ENCODE data around the gene PTK7.
"Not testable (repeated sequence)": the region's sequence is repeated elsewhere in the genome, so short reads cannot be mapped to it uniquely, and the experiment has no call there.

PTK7 gene

DNA sequence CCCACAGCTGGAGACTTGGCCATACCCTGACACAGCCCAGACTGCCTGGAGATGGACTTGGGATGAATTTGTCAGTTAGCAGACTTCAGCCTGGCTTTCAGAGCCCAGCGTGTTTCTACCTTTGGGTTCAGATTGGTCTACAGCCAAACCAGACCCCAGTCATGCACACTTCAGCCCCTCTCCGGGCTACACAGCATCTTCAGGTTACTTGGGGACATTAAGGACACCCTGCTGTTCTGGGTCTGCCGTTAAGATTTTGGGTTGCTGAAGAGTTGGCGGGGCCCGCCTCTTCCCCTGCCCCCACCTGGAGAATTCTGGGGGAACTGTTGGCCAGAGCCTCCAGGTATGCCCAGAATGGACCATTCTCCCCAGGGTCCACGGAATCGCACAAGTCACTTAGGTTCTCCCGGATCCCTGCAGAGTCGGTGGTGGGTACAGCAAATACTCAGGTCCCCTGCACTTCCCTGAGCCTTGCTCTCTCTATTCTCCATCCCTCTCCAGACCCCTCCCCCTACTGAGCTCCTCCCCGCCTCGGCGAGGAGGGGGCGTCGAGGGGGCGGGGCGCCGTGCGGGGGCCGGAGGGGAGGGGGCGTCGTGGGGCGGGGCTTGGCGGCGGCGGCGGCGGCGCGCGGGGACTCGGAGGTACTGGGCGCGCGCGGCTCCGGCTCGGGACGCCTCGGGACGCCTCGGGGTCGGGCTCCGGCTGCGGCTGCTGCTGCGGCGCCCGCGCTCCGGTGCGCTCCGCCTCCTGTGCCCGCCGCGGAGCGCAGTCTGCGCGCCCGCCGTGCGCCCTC is at the start of gene PTK7:
Gene PTK7, plus strand, starts transcription at position 645 of the 794 bp plus-strand sequence. CDS start 175 bp downstream, outside the sequence.
- no peak for DNase-seq (ENCODE audit: low read depth)

GRCh38 chr6:43026365-43026764 is 49.7 kb upstream of the PTK7 start:
- DNase-seq (ENCODE audit: low read depth), result no peak

DNA sequence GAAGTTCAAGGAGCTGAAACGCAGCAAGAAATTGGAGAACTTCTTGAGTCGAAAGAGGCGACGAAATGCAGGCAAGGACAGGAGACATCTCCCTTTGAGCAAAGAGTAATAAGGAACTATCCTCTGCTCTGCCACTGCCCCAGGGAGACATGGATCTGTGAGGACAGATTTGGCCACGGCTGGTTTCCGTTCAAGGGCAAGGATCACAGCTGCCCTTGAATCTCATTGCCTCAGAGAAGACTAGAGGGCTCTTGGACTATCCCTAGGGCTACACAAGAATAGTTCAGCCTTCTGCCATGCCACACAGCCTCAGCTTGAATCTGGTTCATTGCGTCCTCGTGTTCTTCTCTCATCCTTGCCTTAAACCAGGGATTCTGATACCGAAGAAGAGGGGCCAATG is 47.0 kb upstream of the PTK7 start:
- no peak for DNase-seq (ENCODE audit: low read depth)

GRCh38 chr6:43032326-43032725 is 43.8 kb upstream of the PTK7 start:
- DNase-seq (ENCODE audit: low read depth), result no peak

- no peak for DNase-seq (ENCODE audit: low read depth)
Measured at GRCh38 chr6:43033496-43034189, 42.5 kb upstream of the PTK7 start.

DNA sequence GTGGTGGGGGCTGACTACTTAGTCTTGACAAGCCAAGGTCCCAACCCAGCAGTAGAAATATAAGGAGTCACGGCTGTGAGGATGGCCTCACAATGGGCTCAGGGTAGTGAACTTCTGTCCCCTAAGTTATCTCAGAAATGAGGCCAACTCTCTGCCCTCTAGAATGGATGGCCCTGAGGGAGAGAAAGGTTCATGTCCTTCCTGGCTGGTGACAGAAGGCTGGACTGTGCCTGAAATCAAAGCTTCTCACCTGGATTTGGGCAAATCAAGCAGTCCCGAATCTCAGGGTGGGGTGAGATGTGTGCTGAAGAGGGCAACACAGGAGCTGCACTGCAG is 42.0 kb upstream of the PTK7 start:
- no peak for DNase-seq (ENCODE audit: low read depth)

DNA sequence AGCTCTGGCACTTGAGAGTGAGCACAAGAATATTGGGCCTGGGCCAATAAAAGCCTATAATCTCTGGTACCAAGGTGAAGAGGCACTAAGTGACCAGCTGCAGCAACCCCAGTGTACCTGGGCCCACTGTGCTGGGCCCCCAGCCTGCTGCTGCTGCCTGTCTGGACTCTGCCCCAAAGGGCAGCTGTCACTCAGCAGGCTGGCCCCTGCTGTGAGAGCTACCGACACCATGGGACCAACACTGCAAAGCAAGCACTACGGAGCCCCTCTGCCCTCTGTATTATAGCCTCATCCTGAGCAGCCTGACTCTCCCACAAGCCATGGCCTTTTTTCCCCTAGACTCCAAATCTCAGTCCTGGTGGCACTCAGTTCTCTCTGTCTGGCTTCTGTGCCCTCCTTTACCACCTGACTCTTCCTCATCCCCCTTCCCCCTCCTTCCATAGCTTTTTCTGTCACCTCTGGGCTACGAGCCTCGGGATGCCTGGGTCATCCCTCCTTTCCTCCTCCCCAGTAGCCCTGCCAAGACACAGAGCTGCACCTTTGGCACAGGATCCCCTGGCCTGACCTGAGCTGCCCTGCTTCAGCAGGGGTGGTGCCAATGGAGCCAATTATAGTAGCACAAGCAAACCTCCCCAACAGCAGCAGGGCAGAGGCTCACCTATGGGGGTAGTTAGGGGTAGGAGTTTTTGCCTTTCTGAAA is 40.5 kb upstream of the PTK7 start:
- no peak for DNase-seq (ENCODE audit: low read depth)

GRCh38 chr6:43036712-43037111 is 39.4 kb upstream of the PTK7 start:
- no peak for DNase-seq (ENCODE audit: low read depth)

- no peak for DNase-seq (ENCODE audit: low read depth)
Measured at GRCh38 chr6:43037197-43037596, 38.9 kb upstream of the PTK7 start.

- no peak for DNase-seq (ENCODE audit: low read depth)
Measured at GRCh38 chr6:43037706-43038105, 38.4 kb upstream of the PTK7 start.

- no peak for DNase-seq (ENCODE audit: low read depth)
Measured at GRCh38 chr6:43038727-43039126, 37.4 kb upstream of the PTK7 start.

DNA sequence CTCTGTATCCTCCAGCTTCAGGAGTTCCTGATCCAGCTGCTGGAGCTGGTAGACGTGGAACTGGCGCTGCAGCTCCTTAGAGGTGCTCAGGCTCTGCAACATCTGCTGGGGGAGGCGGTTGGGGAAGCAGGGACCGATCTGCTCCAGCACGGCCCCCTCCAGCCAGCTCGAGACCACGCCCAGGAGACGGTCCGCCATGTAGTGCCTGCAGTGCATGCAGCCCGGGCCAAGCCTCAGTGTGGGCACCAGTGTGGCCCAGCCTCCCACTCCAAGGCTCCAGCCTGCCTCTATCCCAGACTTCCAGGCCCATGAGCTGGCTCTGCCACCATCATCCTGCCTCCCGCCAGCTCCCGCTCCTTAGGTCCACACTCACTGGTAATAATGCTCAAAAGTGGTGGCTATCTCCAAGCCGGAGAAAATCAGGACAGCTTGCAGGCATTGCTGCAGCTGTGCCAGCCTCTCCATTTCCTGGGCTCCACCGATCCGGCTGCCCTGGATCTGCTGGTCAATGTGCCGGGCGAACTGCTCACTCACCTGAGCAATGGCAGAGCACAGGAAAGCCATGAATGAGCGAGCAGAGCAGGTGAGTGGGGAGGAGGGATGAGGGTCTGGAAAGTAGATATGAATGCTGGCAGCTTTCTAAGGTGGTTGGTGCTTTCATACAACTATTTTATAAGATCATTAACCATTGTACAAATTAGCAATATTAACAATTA is 35.4 kb upstream of the PTK7 start:
- DNase-seq (ENCODE audit: low read depth), result no peak

DNA sequence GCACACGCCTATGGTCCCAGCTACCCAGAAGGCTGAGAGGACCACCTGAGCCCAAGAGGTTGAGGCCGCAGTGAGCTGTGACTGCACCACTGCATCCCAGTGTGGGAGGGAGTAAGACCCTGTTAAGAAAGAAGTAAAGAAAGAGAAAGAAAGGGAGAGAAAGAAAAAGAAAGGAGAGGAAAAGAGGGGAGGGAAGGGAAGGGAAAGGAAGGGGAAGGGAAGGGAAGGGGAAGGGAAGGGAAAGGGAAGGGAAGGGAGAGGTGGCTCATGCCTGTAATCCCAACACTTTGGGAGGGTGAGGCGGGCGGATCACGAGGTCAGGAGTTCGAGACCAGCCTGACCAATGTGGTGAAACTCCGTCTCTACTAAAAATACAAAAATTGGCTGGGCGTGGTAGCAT is 34.6 kb upstream of the PTK7 start:
- DNase-seq (ENCODE audit: low read depth), result not testable (repeated sequence)

DNA sequence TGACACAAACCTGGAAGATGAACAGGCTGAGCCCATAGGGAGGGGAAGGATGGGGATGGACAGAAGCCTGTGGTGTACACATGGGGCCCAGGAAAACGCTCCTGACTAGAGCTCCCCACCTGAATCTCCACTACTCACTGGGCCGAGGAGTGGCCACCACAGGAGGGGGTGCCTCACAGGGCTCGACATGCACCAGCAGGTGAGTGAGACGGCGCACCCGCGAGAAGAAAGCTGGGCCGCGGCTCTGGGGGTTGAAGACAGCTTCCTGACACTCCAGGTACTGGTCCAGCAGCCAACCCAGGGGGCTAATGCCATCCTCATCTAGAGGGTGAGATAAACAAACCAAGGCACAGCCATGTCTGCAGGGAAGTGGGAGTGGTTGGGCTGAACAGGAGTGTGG is 32.8 kb upstream of the PTK7 start:
- DNase-seq (ENCODE audit: low read depth), result no peak

DNA sequence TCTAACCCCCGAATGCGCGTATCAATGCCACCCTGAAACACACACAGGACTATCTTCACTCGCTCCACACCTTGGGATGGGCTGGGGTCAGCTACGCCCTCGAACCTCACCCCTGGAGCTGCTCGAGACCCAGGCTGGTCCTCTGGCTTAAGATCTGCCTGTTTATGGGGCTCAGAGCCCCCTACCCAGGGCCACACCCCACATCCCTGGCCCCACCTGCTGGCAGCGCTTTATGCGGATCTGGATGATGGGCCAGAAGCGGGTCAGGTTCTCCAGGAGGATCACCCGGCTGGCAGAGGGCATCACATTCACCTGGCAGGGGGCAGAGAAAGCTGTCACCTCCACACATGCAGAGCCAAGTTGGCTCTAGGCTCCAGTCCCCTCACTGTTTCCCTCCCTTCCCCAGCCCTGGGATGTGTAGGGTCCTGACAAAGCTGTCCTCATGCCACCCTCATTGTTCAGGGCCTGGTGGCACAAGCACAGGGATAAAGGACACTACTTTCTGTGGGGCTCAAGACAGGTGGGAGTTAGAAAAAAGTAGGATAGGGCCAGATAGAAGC is 30.7 kb upstream of the PTK7 start:
- DNase-seq (ENCODE audit: low read depth), result no peak

GRCh38 chr6:43047998-43048397 is 28.1 kb upstream of the PTK7 start:
- no peak for DNase-seq (ENCODE audit: low read depth)

DNA sequence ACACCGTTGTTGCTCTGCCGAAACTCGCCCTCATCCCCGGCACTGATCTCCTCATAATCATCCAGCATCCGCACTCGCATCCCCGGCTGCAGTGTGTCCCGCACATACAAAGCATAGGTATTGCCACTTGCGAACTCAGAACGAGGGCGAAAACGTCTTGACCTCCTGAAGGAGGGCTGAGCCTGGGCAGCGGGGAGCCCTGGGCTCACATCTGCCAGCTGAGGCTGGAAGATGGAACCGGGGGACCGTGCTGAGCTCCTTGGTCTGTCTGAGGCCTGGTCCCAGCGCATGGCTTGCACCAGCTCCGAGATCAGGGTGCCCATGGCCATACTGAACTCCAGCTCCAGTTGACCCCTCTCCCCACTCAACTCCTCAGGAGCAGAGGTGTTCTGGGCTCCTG is 25.1 kb upstream of the PTK7 start:
- DNase-seq (ENCODE audit: low read depth), result no peak

- DNase-seq (ENCODE audit: low read depth), result no peak
Measured at GRCh38 chr6:43052225-43052841, 23.8 kb upstream of the PTK7 start.

DNA sequence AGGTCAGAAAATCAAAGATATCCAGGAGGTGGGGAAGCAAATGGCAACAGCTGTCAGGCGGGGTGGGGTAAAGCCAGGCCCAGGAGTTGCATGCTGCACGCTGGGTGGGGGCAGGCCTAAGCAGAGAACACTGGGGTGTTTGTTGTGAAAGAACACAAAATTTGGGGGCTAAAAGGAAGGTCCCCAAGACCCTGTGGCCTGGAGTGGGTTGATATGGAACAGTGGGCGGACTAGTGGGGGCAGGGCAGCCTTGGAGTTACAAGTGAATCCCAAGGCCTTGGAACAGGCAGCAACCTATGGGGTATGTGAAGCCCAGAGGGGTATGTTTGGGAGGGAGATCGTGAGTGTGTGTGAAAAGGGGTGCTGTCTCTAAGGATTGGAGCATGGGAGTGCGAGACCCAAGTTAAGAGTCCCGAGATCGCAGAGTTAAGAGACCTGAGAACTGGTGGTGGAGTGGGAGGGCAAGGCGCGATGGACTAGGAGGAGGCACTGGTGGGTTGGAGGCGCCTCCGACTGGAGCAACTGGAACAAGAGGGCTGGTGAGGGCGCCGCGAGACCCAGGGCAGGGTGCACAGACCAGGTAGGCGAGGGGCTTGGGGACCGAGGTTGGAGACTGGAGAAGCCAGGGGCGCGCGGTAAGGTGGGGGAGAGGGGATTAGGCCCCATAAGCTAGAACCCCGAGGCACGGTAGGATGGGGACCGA is 23.1 kb upstream of the PTK7 start:
- DNase-seq (ENCODE audit: low read depth), result no peak

DNA sequence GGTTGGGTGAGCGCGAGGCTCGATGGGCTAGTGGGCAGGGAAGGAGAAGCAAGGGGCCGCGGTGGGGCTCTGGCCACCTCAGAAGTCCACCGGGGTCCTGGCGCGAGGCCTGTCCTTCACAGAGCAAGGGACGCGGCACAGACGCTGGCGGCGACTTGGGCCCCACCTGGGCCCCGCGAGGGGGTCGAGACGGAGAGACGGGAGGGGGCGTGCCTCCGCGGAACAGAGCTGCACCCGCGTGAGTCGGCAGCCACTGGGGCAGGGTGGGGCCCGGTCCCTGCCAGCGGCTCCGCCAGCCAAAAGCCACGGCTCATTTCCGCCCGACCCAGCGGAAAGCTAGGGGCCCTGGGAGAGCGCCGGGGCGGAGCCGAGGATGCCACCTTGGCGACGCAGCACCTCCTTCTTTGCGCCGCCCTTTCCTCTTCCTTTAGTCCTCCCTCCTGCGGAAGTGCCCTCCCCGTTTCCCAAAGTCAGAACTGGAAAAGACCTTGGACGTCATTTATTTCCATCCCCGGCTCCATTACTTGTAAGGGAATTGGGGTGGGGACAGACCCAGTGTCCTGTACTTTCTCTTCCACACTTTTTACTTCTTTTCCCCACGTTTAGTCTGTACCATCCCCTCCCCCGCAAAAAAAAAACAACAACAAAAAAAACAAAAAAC is 22.4 kb upstream of the PTK7 start, which contains the start of gene CUL7:
Gene CUL7, minus strand, starts transcription at position 307 of the 661 bp plus-strand sequence. CDS start 1,063 bp downstream, outside the sequence.
- peak; percentile 70 for DNase-seq (ENCODE audit: low read depth)
